ENCODE measurements around the gene CTRB1.
"Not testable (repeated sequence)": the region's sequence is repeated elsewhere in the genome, so short reads cannot be mapped to it uniquely, and the experiment has no call there.

Gene CTRB1

DNA sequence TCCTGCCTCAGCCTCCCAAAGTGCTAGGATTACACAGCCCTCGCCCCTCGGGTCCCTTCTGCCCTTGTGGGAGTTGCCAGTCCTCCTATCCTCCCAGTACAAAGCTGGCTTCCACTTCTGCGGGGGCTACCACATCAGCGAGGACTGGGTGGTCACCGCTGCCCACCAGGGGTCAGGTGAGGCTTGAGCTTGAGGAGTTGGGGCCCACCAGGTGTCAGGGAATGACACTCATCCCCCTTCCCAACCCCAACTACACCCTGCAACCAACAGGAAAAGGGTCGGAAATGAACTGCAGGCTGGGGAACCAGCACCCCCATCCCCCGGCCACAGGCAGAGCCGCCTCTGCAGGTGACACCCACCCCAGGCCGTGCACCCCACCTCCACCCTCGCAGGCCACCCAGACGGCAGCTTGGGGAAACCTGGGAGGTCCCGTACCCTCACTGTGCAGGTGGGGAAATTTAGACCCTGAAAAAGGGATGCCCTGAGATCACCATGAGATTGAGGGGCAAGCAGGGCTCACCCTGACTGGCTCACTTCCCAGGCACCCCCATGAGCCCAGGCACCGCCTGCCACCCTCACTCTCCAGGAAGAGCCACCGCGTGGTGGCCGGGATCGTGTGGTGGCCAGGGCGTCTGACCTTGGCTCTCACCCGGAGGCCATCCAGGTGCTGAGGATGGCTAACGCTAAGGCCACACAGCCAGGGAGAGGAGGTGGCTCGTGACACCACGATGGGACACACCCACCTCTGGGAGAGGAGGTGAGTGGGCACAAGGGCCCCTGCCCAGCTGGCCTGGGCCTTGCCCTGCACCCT lies 8.0 kb downstream of the CTRB1 start:
- no peak for DNase-seq

DNA sequence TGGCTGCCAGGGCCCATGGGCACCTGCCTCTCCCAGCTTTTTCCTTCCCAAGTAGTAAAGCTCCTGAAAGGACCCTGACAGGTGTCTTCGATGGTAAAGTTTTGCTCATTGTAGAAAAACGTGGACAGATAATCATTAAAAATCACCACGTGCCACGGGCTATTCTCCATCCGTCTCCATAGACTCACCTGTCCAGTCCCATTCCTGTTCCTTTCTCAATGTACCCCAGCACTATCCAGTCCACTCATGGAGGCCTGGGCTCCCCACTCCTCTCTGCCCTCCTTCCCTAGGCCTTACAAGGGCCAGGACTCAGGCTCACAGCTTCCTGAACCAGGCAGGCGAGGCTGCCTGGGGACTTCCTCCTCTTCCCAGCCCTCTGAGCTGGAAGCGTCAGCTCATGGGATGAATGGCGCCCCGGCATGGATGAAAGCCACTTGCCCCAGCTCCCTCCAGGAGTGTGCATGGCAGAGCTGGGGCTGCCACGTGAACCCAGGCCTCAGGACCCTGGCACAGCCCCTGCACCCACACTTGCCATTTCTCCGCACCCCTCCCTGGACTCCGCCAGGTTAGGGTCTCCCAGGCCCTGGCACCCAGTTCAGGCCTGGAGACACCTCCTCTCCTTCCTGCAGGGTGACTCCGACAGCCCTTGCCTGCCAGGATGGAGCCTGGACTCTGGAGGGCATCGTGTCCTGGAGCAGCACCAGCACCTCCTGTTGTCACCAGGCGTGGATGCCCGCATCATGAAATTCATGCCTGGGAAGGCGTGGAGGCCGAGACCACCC lies 8.8 kb downstream of the CTRB1 start:
- DNase-seq: no peak

- no peak for DNase-seq
Measured at GRCh38 chr16:75228143-75228976, 9.6 kb downstream of the CTRB1 start.

- no peak for DNase-seq
Measured at GRCh38 chr16:75229172-75230031, 10.6 kb downstream of the CTRB1 start.

- DNase-seq: no peak
Measured at GRCh38 chr16:75230471-75231110, 11.8 kb downstream of the CTRB1 start.

GRCh38 chr16:75231570-75231969 lies 12.8 kb downstream of the CTRB1 start:
- no peak for DNase-seq

- DNase-seq: no peak
Measured at GRCh38 chr16:75233611-75233938, 14.8 kb downstream of the CTRB1 start.

GRCh38 chr16:75234856-75235696 lies 16.3 kb downstream of the CTRB1 start:
- no peak for DNase-seq

DNA sequence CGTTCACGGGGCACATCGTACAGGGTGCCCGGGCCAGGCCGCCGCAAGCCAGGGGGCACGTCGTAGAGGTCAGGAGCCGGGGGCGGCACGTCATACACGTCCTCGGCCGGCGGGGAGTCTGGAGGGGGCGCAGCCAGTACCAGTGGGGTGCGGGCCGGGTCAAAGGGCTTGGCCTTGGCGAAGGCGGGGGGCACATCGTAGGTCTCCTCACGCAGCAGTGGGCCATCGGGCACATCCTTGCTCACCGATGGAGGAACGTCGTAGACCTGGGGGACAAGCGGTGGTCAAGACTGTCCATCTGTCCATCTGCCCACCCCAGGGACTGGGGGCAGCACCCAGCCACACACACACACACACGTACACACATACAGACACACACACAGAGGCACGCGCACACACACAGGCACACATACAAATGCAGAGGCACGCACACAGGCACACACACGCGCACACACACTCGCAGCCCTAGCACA lies 17.0 kb downstream of the CTRB1 start:
- no peak for DNase-seq

- DNase-seq: no peak
Measured at GRCh38 chr16:75236232-75236631, 17.4 kb downstream of the CTRB1 start.

- no peak for DNase-seq
Measured at GRCh38 chr16:75236736-75237397, 18.1 kb downstream of the CTRB1 start.

GRCh38 chr16:75237398-75238131 lies 18.8 kb downstream of the CTRB1 start:
- no peak for DNase-seq

DNA sequence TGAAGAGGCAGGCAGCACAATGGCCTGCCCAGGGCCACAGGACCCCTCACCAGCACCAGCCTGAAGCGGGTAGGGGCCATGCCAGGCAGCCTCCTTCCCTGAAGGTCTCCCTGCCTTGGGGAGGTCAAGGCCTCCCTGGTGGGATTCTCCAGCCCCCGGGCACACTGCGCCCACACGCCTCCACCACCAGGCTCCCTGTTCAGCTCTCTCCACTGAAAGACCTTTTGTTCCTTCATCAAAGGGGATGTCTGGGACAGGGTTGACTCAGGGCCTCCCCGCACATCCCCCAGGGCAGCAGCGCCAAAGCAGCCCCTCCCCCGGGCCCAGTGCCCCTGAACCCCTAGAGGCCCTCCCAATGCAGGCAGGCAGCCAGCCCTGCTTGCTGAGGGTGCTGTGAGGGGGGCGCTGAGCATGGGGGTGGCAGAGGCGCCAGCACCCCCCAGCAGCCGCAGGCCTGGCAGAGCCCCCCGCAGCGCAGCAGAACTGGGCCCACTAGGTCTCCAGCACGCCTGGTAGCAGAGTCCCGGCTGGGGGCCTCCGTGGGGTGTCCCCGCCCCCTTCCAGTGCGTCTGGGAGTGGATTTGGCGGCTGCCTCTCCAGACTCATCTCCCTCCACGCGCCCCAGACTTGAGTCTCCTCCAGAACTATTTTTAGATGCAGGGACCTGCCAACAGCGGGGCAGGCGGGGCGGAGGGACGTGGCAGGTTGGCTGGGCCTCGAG lies 19.5 kb downstream of the CTRB1 start:
- no peak for DNase-seq

GRCh38 chr16:75238853-75239541 lies 20.2 kb downstream of the CTRB1 start:
- DNase-seq: no peak

DNA sequence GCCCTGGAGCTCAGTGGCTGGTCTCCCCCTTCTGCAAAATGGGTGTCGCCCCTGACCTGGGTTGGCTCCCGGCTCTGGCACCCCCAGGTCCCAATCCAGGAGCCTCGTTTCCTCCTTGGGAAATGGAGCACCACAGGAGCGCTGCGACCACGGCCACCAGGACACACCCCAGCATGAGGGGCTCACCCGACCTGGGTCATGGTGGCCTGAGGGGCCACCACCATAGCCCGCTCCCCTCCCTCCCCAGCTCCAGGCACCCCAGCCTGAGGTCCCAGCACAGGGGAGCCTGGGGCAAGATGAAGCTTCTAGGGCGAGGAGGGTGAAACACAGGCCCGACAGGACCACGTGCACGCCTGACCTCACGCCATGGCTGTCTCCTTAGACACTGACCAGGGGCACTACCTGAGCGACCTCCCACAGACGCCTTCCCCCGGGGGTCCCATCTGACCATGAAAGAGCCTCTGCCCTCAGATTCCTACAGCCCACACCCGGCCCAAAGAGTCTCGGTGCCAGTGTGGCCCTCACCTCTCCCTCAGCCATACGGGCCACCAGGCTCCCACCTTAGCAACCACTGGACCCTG lies 20.8 kb downstream of the CTRB1 start:
- DNase-seq: no peak

- DNase-seq: not testable (repeated sequence)
Measured at GRCh38 chr16:75240633-75241032, 21.8 kb downstream of the CTRB1 start.

DNA sequence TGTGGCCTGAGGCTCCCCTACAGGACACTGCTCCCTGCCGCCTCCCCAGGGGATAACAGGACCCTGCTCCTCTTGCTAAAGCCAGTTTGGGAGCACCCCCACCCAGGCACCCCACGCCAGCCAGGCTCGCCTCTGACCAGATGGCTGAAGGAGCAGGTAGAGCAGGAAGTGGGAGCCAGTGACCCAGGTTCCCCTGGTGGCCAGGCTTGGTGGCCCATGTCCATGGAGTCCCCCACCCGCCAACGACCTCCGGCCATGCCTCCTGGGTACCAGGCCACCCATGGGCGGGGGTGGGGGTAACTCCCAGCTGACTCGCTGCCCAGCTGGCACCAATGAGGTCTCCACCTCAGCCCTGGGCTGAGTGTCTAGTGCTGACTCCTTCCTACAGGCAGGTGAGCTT lies 22.6 kb downstream of the CTRB1 start:
- no peak for DNase-seq

DNA sequence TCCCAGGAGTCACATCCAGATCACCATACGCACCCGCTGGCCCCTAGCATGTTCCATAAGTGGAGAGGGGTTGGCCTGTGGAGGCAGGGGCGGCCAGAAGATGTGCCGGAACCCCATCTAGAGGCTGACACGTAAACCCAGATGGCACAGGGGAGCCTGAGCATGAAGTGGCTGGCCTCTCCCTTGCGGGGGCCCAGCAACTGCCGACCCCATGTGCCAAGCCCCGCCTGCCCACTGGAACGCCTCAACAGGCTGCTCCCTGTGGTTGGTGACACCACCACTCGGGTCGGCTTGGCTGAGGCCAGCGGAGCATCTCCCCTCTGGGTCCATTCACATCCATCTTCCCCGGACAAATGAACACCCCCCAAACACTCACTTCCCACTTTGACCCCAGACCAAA lies 23.2 kb downstream of the CTRB1 start:
- no peak for DNase-seq
